Caco-2 (cell line): ENCODE results near the gene RAB26. TPM values are rescaled to one million over a fixed set of nuclear protein-coding genes. Genes with fewer than 3 reads are reported as not detected.

Experiments used
- BruUV-seq: library from RNA; stranded (reverse); fragments of 400-500 nt; replicated peaks from 2 replicates; lab custom pipeline; 2021; lab: Mats Ljungman, UMichigan
- CTCF ChIA-PET: fragments of 300-600 bp; sonication (Branson Sonifier 250); formaldehyde crosslinking; loops from one replicate; lab custom pipeline; 2022; ENCODE audit warnings: antibody characterized with exemption; lab: Charles Lee
- POLR2A ChIA-PET: fragments of 300-600 bp; sonication (Branson Sonifier 250); formaldehyde crosslinking; loops from one replicate; lab custom pipeline; 2022; ENCODE audit warnings: antibody characterized with exemption; lab: Charles Lee
- DNase-seq, 2 experiments: peaks; one replicate each; pipeline versions ENCODE4 v3.0.0 to v3.0.0-alpha.2; 2020 to 2022
- H3K27me3 ChIP-seq: replicated peaks from 2 replicates; pipeline ENCODE4 v1.6.0; 2011; ENCODE audit warnings: low read length; ENCODE audit not compliant: control insufficient read depth, insufficient read depth
- H3K36me3 ChIP-seq: 2 replicates; pipeline ENCODE4 v1.5.1; 2011; ENCODE audit warnings: low read length; ENCODE audit not compliant: control insufficient read depth, insufficient read depth
- H3K4me1 ChIP-seq: fragments of 250-450 bp; sonication (Bioruptor Pico); 2 replicates; pipeline ENCODE4 v1.5.1; 2020; ENCODE audit warnings: mild to moderate bottlenecking
- H3K4me3 ChIP-seq: 2 replicates; pipeline ENCODE4 v1.5.1; 2011; ENCODE audit warnings: low read depth, mild to moderate bottlenecking, control low read depth, low read length
- H3K9me3 ChIP-seq: fragments of 250-450 bp; sonication (Bioruptor Pico); 2 replicates; pipeline ENCODE4 v1.5.1; 2020; ENCODE audit warnings: mild to moderate bottlenecking, moderate library complexity
- H3K27ac Mint-ChIP-seq: one replicate; pipeline ENCODE4 v1.8.0; 2022; ENCODE audit warnings: mixed read lengths; ENCODE audit not compliant: unreplicated experiment
- H3K27me3 Mint-ChIP-seq: one replicate; pipeline ENCODE4 v1.8.0; 2022; ENCODE audit warnings: mixed read lengths; ENCODE audit not compliant: insufficient read depth, unreplicated experiment
- H3K36me3 Mint-ChIP-seq: one replicate; pipeline ENCODE4 v1.8.0; 2022; ENCODE audit warnings: mild to moderate bottlenecking, mixed read lengths; ENCODE audit not compliant: insufficient read depth, unreplicated experiment
- H3K4me1 Mint-ChIP-seq: one replicate; pipeline ENCODE4 v1.8.0; 2022; ENCODE audit warnings: low read depth, mixed read lengths; ENCODE audit not compliant: unreplicated experiment
- H3K4me3 Mint-ChIP-seq: one replicate; pipeline ENCODE4 v1.8.0; 2022; ENCODE audit warnings: mild to moderate bottlenecking, moderate library complexity, mixed read lengths; ENCODE audit not compliant: unreplicated experiment
- H3K9me3 Mint-ChIP-seq: one replicate; pipeline ENCODE4 v1.8.0; 2022; ENCODE audit warnings: mixed read lengths; ENCODE audit not compliant: unreplicated experiment
- CTCF ChIP-seq, 2 experiments: fragments of 200-600 bp in 1 of 2; IDR thresholded peaks; 1 replicate in 1 of 2; 2 replicates in 1 of 2; pipeline versions ENCODE4 v1.5.1 to v1.8.0; 2011 to 2022; ENCODE audit warnings: antibody characterized with exemption in 1 of 2, control low read depth in 1 of 2, inconsistent platforms in 1 of 2, low read depth in 1 of 2, low read length in 1 of 2, mild to moderate bottlenecking in 1 of 2, moderate library complexity in 1 of 2; ENCODE audit not compliant: insufficient read depth in 1 of 2, severe bottlenecking in 1 of 2, unreplicated experiment in 1 of 2
- intact Hi-C: fragments of 100-400 bp; cut with micrococcal nuclease; formaldehyde crosslinking; loops from one replicate; pipeline ENCODE4 v1.10.0; 2022; ENCODE audit not compliant: unreplicated experiment
- total RNA-seq: library from RNA; stranded (reverse); gene quantifications from 2 replicates; pipeline ENCODE4 v1.2.3, GENCODE V29; 2022

RAB26 gene
- total RNA-seq, 1 experiment from 2014 or later, result 1.0 TPM

GRCh38 chr16:2162676-2163118 is 14.3 kb downstream of the RAB26 start:
- TF ChIP-seq CTCF (IDR thresholded peaks at IDR 0.05; ENCODE audit: insufficient read depth in 1 of 2, low read depth in 1 of 2, low read length in 1 of 2, severe bottlenecking in 1 of 2, unreplicated experiment in 1 of 2), result no peak
- Mint-ChIP-seq H3K36me3 (peaks cover 24% of the 10 kb centered on the region), H3K9me3 (no peaks in the 10 kb centered on the region), H3K4me3 (no peak overlapping the region), H3K27ac (no peak overlapping the region), H3K4me1 (peaks cover 2% of the 10 kb centered on the region), H3K27me3 (no peaks in the 10 kb centered on the region)
- Histone ChIP-seq H3K27me3 (no peaks in the 10 kb centered on the region), H3K4me3 (no peak overlapping the region), H3K36me3 (peaks cover 1% of the 10 kb centered on the region; the same call in 1 of the 2 replicates), H3K4me1 (peaks cover 4% of the 10 kb centered on the region; the same call in 1 of the 2 replicates), H3K9me3 (no peaks in the 10 kb centered on the region)
- POLR2A ChIA-PET, result no interaction called here
- no peak for DNase-seq
- CTCF ChIA-PET, result interaction anchor here (0.6 kb wide), 1 partner anchor 72 kb away, joined by 3 read pairs; no protein-coding TSS in a partner anchor
- BruUV-seq, result no TSS peak
- intact Hi-C loops, result no loop called here

DNA sequence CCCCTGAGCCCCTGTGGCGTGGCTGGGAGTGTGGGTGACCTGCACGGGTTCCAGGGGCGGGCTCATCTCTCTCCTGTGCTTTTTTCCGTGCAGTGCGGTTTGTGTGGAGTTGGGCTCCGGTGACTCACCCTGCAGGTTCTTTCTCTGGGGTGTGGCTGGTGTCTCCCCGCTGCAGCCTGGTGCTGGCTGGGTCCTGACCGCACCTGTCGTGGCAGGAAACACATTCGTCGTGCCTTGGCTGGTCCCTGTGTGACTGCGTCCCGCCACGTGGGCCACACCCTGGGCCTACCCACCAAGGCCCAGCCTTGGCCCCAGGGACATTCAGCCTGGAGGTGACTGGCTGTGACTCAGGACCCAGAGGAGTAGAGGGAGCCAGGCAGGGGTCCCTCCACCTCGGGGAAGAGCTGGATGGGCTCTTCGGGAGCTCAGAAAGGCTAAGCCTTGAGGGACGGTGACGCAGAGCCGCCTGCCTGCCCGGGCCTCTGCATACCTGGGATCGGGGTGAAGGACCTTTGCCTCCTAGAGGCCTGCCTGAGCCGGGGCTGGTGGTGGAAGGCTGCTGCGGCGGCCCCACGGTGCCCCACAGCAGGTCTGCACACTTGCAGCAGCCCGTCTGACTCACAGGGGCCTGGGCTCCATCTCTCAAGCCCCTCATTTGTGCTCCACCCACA is 14.9 kb downstream of the RAB26 start:
- CTCF ChIA-PET, result no interaction called here
- POLR2A ChIA-PET, result interaction anchor here (0.6 kb wide), 1 partner anchor 8 kb away, joined by 4 read pairs; the partner anchor contains the start of gene TRAF7
- Histone ChIP-seq H3K4me3 (no peak overlapping the region), H3K9me3 (no peaks in the 10 kb centered on the region), H3K27me3 (no peaks in the 10 kb centered on the region), H3K4me1 (no peaks in the 10 kb centered on the region), H3K36me3 (peaks cover 1% of the 10 kb centered on the region; the same call in 1 of the 2 replicates)
- DNase-seq, result no peak
- Mint-ChIP-seq H3K4me1 (no peaks in the 10 kb centered on the region), H3K9me3 (no peaks in the 10 kb centered on the region), H3K27ac (no peak overlapping the region), H3K4me3 (no peak overlapping the region), H3K36me3 (peaks cover 30% of the 10 kb centered on the region), H3K27me3 (no peaks in the 10 kb centered on the region)
- BruUV-seq, result no TSS peak
- intact Hi-C loops, result no loop called here
- no peak for TF ChIP-seq CTCF (IDR thresholded peaks at IDR 0.05; ENCODE audit: insufficient read depth in 1 of 2, low read depth in 1 of 2, low read length in 1 of 2, severe bottlenecking in 1 of 2, unreplicated experiment in 1 of 2)

DNA sequence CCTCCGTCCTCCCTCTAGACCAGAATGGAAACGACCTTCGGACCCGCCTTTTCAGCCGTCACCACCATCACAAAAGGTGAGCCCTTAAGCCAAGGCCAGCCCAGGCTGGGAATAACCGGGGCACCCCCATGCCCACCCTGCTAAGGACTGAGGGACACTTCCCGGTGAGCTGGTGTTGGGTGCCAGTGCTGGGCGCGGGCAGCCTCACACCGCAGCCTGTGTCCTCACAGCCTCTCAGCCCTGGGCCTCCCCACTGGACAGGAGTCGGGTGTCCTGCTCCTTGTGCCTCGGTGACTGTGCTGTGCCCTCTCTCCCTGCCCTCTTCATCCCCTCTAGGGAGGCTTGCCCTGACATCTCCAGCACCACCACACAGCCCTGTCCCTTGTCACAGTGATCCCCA is 17.4 kb downstream of the RAB26 start:
- Histone ChIP-seq H3K36me3 (peaks cover 1% of the 10 kb centered on the region; the same call in 1 of the 2 replicates), H3K4me3 (no peak overlapping the region), H3K9me3 (no peaks in the 10 kb centered on the region), H3K4me1 (no peaks in the 10 kb centered on the region), H3K27me3 (no peaks in the 10 kb centered on the region)
- no TSS peak for BruUV-seq
- H3K36me3 Mint-ChIP-seq, result peaks cover 40% of the 10 kb centered on the region
- no peak for DNase-seq
- TF ChIP-seq CTCF (IDR thresholded peaks at IDR 0.05; ENCODE audit: insufficient read depth in 1 of 2, low read depth in 1 of 2, low read length in 1 of 2, severe bottlenecking in 1 of 2, unreplicated experiment in 1 of 2), result no peak
- H3K27me3 Mint-ChIP-seq, result no peaks in the 10 kb centered on the region
- H3K4me3 Mint-ChIP-seq, result no peak overlapping the region
- no peak overlapping the region for H3K27ac Mint-ChIP-seq
- H3K4me1 Mint-ChIP-seq, result no peaks in the 10 kb centered on the region
- CTCF ChIA-PET, result no interaction called here
- POLR2A ChIA-PET, result interaction anchor here (1.3 kb wide), 1 partner anchor 10 kb away, joined by 3 read pairs; the partner anchor contains the start of gene TRAF7
- intact Hi-C loops, result no loop called here
- H3K9me3 Mint-ChIP-seq, result no peaks in the 10 kb centered on the region
